ENCODE measurements around the gene RGS13.

The RGS13 gene

DNA sequence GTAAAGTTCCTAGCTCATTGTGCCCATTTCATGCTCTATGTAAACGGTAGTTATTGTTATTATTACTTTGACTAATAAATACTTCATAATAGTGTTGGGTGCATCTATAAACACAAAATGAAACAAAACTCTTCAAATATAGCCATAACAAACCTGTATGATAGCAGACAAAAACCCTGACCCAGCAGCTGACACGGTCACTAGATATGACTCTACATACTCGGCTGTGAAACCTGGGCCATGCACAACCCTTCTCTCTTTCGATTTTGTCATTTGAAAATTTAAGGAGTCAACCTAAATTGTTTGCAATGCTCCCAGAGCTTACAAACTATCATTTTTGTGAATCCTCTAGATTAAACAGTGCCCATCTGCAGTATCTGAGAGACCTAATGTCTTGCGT lies 8.0 kb upstream of the RGS13 start:
- DNase-seq, result no peak

DNA sequence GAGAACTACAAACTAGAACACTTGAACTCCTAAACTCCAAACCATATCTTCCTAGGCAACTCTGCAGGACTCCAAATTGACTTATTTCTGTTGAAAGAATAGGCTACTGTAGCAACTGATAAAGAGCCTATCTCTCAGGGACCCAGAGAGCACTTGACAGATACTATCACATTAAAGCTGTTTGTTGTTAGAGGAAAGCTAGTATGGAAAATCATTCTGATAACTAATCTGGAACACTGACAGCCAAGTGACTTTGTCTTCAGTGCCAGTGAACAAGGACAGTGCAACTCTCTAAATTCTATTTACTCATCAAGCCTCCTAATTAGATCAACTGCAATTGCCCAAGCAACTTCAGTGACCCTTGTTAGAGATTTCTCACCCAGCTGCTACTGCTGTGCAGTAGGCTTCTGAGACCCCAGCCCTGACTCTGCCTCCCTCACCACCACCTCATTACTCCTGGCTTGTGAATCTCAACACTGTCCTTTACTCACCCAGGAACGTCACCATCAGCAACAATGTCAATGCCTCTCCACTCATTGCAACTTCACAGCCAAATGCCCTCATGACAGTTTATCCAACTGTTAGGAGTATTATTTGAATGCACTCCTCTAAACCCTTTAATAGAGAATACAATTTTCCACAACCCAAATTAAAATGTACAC lies 7.4 kb upstream of the RGS13 start:
- no peak for DNase-seq

DNA sequence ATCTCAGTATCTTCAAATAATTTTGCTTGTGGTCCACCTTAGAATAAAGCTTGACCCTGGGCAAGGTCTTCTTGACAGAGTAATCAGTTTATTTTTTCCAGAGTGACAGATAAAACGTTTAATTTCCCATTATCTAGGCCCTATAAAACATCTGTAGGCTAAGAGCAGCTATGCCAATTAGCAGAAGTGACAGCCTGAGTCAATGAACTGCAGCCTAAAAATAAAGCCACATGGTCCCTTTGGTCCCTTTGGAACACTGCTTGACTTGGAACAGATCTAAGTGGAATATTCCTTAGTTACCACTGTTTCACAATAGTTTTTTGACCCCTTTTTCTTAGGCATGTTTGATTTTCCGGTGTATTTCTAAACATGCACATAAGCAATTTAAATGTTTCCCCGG lies 6.3 kb upstream of the RGS13 start:
- DNase-seq, result no peak

DNA sequence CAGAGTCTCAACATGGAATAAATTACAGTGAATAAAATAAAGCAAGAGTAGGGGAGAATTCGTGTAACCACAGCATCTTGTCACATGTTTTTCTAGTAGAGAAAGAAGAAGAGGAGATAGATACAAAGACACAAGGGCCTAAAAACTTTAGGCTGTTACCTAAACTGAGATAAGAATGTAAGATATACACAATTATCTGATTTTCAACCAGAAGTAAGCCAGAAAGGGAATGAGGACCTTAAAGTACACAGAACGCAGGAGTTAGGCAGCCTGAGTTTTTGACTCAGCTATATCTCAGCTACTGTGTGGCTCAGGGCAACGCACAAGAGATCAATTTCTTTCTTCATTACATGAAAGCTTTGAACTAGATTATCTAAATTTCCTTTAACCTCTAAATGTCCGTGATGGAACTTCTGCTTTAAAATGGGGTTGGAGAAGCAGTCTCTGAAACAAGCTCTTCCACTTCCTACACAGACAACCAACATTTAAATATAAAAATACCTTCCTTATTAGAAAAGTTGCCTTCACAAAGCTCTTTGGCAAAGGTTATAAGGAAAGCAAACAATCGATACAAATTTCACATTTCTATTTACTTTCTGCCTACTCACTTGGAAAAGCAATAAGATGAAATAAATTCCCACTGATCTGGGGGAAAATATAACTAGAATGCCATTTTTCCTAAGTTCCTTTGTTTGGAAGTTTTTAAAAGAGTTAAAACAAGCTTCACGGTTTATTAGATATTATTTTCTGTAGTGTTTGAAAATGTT lies 5.2 kb upstream of the RGS13 start:
- no peak for DNase-seq

DNA sequence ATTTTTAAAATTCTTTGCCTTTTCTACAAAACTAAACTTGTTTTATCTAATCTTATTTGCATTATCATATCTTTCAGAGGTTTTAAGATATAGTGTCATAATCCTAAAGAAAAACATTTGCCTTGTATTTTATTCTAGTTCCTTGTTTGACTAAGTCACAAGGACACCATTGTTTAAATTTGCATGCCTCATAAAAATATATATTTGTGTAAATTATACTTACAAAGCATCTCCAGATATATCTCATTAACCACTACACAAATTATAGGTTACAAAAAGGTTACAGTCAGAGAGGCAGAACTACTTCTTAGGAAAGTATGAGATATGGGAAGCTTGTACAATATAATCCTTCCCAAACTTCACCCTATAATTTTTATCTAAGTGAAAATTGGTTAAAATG lies 4.2 kb upstream of the RGS13 start:
- DNase-seq, result no peak

DNA sequence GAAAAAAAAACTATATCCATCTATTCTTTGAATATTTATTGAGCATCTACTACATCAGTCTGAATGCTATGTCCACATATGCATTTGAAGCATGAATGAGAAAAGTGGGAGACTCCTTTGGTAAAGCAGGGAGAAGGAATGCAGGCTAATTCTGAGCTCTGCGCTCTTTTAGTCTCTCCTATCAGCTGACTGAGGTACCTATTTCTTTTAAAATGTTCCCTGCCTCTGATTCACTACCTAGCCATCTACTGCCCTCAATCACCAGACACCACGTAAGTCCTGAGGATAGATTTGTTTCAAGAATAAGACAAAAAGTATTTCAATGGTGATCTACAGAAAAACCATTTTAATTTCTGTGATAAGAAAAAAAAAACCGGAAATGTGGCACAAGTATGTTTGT lies 3.8 kb upstream of the RGS13 start:
- DNase-seq, result no peak

DNA sequence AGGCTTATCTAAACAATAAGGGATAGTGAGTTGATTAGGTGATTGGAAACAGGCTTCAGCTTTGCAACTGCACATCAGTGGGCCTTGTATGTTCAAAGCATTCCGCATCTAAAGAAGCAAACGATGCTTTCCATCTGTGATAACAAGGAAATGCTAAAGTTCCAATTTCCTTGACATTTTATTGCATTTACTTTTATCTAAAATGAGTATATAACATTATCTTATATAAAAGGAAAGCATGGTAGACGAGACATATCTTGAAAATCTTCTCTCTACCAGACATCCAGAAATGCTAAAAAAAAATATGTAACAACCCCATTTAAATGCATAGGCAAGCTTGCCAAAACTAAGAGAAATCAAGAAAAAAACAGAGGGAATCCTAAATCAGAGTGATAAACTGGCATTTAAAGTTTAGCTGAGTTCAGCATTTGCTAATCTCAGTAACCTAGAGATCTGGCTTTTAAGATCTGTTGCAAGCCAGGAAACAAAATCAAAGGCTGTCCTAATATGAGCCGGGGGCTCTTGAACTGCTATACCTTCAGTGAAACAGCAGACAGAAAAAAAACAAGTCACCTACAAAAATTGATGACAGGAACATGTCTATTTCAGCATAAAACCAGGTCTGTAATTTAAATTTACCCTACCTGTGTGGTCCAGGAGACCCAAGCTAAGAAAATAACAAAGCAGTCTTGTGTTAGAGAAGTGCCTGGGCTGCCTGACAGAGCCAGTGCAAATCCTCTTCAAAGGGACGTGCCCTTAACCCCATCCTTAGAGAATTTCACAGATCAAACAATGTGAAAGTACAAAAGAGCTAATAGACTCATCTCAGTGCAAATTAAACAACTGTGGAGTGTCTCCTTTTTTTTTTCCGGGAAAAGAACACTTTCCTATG lies 3.1 kb upstream of the RGS13 start:
- DNase-seq, result no peak

DNA sequence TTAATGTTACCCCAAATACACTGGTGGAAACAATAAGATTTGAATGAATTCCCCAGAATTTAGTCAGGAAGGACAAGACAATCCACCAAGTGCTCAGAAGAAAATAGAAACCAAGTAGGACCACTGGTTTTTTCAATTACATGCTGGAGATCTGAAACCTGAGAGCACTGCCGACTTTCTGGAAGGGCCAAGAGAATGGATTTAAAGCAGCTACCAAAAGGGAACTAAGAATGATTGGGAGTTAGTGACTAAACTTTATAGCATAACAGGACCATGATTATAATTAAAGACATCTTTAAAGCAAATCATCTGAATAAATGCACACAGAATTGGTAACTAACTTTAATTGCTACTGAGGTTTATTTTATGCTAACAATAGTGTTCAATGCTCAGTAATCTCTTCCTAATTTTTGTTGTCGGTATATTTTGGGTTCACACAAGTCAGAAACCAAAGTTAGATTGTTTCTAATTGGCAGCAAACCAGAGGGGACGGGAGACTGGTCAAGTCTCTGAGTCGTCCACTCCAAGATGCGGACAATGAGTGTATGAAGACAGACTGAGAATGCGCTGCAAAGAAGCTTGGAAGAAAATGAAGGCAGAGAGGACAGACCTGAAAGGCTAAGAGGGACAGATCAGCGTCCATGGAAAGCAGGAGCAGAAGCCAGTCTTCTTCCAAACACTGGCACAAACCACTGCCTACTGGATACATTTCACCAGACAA lies 2.3 kb upstream of the RGS13 start:
- DNase-seq, result no peak

DNA sequence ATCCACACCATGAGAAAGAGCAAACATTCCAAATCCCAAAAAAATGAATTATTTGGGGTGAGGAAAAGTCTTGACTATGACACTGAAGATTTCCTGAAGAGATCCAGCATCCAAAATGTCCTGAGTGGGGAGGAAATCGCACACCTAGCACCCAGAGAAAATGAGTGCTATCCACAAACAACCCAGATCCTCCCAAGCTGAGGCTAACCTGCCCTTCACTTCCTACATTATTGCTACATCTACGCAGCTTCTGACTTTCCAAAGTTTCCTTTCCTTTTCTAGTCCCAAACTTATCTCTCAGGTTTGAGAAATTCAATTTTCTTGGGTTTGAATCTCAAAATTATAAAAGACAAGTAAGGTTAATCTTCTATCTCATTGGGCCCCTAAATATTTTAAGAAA lies 906 bp upstream of the RGS13 start:
- DNase-seq, result no peak

DNA sequence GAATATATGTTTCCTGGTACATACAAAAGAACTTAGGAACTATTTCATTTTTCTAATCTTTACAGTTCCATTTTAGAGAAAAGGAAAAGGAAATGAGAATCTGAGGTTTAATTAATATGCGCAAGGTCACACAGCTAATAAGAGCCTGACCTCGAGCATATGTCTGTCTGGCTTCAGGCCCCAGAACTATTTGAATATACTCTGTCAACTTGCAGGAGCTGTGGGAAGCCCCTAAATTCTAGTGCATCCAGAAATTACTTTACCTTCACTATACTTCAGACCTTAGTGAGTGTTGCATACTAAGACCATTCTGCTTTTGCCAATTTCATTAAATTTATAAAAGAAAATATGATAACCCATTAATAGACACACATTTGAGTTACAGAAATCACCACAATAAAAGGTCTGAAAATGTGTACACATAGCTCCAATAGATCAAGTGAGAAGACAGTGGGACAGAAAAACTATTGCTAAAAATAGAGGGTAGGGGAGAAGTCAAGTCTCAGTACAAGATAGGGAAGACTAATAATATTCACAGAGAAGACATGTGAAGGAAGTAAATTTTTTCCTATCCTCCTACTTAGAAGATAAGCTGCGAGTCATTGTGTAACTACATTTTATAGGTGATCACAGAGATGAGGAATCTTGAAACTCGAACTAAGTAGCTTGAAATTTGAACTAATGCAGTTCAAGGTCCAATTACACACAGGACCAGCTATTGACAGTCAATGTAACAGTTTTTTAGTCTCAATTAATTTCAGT lies 3.8 kb downstream of the RGS13 start:
- no peak for DNase-seq

DNA sequence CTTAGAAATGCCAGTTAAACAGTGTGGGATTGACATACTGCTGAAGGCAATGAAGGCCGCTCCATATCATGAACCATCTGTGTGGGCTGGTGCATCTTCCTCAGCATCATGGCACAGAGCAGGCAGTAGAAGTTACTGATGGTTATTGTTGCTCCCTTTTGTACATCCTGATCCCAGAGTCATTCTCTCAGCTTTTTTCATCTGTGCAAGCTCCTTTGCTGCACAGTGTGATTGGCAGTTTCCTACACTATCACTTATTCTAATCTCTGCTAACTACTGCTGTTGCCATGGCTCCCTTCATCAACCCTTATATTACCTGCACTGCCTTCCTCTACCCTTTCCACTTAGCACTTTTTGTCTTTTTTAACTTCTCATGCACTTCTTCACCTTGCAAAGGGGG lies 16.2 kb downstream of the RGS13 start:
- no peak for DNase-seq

DNA sequence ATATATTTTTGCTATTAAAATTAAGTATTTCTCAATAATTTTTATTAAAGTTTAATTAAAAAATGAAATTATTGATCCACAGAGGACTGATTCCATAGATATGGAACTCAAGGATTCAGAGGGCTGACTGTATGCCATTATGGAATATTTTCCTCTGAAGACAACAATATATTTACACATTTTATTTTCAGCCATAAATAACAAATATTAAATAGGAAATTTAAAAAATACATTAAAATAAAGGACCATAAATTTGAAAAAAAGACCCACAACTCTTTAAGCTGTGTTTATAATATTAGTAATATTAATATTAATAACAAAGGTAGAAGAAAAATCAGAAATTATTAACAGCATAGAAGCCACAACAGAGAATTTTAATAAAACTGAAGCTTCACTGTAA lies 18.2 kb downstream of the RGS13 start:
- no peak for DNase-seq

DNA sequence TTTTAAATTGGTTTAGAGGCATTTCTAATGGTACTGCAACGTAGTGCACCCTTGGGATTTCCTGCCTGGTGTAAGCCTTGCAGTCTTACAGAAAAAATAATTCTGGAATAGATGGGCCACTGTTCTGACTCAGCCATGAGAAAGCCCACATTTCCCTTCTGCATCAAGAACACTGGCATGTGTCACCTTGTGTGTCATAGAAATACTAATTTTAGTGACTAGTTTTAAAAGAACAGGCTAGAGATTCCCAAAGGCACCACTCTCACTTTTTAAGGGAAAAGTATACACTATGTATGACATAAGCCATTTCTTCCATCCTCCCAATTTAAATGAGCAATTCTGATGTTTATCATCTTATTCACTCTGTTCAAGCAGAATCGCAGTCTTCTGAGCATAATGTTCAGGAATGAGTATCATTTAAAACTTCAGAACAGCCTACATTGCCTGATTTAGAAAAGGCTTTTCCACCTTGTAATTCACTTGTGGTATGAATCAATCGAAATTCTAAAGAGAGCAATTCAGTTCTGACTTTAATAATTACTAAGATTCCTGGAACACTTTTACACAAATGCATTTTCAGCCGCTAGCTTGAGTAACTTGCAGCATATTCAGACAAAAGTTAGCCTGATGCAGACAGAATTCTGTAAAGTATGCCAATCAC lies 18.8 kb downstream of the RGS13 start:
- DNase-seq, result no peak

DNA sequence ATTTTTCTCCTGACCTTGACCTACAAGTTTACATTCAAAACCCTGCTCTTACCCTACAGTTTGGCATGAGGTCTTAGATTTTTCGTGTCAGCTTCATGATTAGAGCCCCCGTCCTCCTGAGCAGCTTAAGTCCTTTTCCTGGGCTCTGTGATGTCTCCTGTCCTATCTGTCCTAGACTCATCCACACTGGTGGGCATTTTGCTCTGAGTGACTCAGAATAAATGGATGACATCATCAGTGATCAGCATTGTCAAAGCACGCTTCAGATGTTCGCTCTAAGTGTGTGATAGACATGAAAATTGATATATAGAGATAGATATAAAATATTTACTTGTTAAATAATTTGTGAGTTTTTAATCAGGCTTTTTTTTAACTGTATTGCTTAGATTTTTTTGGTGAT lies 21.8 kb downstream of the RGS13 start:
- no peak for DNase-seq

DNA sequence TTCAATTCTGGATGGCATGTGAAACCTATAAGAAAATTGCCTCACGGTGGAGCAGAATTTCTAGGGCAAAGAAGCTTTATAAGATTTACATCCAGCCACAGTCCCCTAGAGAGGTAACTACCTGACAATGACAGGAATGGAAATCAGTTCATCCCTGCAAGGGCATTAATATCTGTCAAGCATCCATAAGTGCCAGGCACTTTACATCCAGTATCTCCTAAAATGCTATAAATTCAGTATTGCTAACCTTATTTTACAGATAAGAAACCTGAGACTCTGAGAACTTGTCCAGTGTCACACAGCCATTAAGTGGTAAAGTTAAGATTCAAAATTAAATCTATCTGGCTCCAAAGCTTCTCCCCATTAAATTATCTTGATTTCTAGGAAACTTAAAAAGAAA lies 22.3 kb downstream of the RGS13 start:
- no peak for DNase-seq

DNA sequence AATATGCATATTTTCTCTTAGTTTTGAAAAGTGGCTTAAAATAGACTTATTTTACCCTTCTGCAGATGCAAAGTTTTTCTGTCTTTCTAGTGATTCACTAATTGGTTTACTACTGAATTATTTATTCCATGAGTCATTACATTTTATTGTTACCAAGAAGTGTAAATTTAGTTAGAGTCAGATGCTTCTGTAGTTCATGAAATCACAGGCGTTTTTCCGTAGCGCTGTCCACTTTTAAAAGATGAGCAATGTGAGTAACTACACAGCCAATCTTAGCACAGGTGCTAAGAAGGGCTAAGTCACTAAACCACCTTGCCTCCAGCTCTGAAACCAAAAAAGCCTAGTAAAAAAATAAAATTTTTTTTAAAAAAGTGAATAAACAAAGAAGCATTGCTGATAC lies 24.7 kb downstream of the RGS13 start:
- no peak for DNase-seq

DNA sequence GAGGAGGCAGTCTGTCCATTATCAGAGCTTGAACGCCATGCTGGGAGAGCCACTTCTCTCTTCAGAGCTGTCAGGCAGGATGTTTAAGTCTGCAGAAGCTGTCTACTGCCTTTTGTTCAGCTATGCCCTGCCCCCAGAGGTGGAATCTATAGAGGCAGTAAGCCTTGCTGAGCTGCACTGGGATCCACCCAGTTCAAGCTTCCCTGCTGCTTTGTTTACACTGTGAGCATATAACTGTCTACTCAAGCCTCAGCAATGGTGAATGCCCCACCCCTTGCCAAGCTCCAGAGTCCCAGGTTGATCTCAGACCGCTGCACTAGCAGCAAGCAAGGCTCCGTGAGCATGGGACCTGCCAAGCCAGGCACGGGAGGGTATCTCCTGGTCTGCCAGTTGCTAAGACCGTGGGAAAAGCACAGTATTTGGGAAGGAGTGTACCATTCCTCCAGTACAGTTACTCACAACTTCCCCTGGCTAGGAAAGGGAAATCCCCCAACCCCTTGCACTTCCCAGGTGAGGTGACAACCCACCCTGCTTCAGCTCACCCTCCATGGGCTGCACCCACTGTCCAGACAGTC lies 32.5 kb downstream of the RGS13 start:
- no peak for DNase-seq

DNA sequence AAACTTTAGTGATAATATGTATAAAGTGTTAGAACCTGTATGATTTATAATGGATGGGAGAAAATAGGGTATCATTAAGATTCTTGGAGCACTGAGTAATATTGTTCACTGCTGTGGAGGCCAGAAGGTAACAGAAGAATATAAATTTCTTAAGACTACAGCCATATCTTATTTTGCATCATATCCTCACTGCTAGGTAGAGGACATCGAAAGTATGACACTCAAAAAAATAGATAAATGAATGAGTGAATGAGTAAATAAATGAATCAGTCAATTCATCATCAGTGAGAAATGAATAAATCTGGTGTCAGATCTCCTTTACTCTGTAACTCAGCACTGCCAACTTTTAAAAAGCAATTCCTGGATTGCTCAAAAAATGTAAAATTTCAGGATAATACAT lies 33.2 kb downstream of the RGS13 start:
- no peak for DNase-seq

DNA sequence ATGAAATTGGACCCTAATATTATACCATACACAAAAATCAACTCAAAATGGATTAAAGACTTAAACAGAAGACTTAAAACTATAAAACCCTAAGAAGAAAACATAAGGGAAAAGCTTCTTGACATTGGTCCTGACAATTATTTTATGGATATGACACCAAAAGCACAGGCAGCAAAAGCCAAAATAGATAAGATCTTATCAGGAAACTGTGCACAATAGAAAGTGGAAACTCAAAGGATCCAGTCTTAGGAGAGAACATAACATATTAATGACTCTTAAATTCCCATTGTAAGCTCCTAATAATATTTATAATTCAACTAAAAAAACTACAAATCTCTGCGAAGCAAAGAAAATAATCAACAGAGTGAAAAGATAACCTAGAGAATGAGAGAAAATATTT lies 39.8 kb downstream of the RGS13 start:
- no peak for DNase-seq

DNA sequence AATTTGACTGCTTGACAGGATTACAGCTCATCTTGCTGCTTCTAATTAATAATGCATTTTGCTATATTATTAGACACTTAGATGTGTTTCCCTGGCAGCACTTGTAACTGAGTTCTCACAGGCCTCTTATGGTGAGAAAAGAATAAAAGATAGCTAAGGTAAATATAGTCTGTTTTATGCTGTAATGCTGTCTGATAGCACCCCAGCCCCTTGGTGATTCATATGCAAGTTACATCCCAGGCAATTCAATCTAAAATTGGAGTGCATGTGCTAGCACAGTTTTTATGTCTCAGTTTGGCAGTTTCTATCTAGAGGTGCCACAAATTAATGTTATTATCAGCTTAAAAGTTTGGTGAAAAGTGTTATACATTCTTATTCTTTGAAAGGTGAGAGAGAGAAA lies 42.2 kb downstream of the RGS13 start:
- no peak for DNase-seq

DNA sequence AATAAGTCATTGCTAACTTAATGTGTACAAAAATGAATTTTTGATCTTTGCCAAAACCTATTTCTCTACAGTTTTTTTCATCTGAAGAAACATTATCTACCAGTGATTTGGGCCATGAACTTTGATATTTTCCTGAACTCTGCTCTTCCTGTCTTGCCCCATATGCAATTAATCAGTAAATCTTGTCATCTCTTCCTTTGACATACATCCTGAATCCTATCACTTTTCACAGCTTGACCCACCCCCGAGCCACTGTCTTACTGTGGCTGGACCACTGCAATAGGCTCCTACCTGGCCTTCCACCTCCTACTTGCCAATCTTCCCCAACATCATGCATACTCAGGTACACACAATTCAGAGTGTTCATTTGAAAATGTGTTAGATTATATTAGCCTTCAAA lies 46.4 kb downstream of the RGS13 start:
- no peak for DNase-seq

Measured in effector CD8-positive, alpha-beta T cell (primary cell).